ENCODE measurements around the gene ABCF3. TPM values are rescaled to one million over a fixed set of nuclear protein-coding genes. Genes with fewer than 3 reads are reported as not detected.

Gene ABCF3
- total and polyA plus RNA-seq, 7 donors: 44.1 to 108 (median 79.3) TPM

- Histone ChIP-seq H3K9me3 (no peaks in the 10 kb centered on the region), H3K4me1 (no peaks in the 10 kb centered on the region), H3K27ac (no peak overlapping the region), H3K27me3 (ENCODE audit: insufficient read depth in 3 of 3, low read length in 2 of 3) (peaks cover 0 to 27% (median 16%) of the 10 kb centered on the region in 3 donors), H3K4me3 (no peak overlapping the region), H3K36me3 (ENCODE audit: insufficient read depth in 1 of 2, low read depth in 1 of 2) (no peaks in the 10 kb centered on the region)
- intact Hi-C loops (cut with DNase I): no loop called here
- DNase-seq (no peak), ATAC-seq (no peak)
- TF ChIP-seq CTCF (IDR thresholded peaks at IDR 0.05): no peak
- 65 to 77% (median 68%) methylated on average over 4 of the region's 4 CpGs for WGBS, 3 donors
Measured at GRCh38 chr3:184235381-184236032, 49.5 kb downstream of the ABCF3 start.

- no peak overlapping the region for H3K27ac ChIP-seq
- ATAC-seq (no peak), DNase-seq (no peak)
- TF ChIP-seq CTCF (IDR thresholded peaks at IDR 0.05): no peak
- intact Hi-C loops (cut with DNase I): no loop called here
- H3K36me3 ChIP-seq (ENCODE audit: insufficient read depth in 1 of 2, low read depth in 1 of 2): no peaks in the 10 kb centered on the region
- WGBS, 3 donors: 45 to 53% (median 52%) methylated on average over 14 of the region's 14 CpGs
- H3K9me3 ChIP-seq: no peaks in the 10 kb centered on the region
- H3K4me1 ChIP-seq: no peaks in the 10 kb centered on the region
- peaks cover 0 to 22% (median 11%) of the 10 kb centered on the region in 3 donors for H3K27me3 ChIP-seq (ENCODE audit: insufficient read depth in 3 of 3, low read length in 2 of 3)
- no peak overlapping the region for H3K4me3 ChIP-seq
Measured at GRCh38 chr3:184236033-184236410, 50.0 kb downstream of the ABCF3 start.

- ATAC-seq (no peak), DNase-seq (no peak)
- Histone ChIP-seq H3K27ac (no peak overlapping the region), H3K36me3 (ENCODE audit: insufficient read depth in 1 of 2, low read depth in 1 of 2) (no peaks in the 10 kb centered on the region), H3K9me3 (no peaks in the 10 kb centered on the region), H3K27me3 (ENCODE audit: insufficient read depth in 3 of 3, low read length in 2 of 3) (peaks cover 0 to 16% (median 8%) of the 10 kb centered on the region in 3 donors), H3K4me1 (no peaks in the 10 kb centered on the region), H3K4me3 (no peak overlapping the region)
- intact Hi-C loops (cut with DNase I): no loop called here
- 70 to 89% (median 75%) methylated on average over 3 of the region's 3 CpGs for WGBS, 3 donors
- no peak for TF ChIP-seq CTCF (IDR thresholded peaks at IDR 0.05)
Measured at GRCh38 chr3:184236636-184237035, 50.6 kb downstream of the ABCF3 start.

- intact Hi-C loops (cut with DNase I): no loop called here
- 58 to 81% (median 69%) methylated on average over 5 to 7 of the region's 7 CpGs for WGBS, 3 donors
- TF ChIP-seq CTCF (IDR thresholded peaks at IDR 0.05): no peak
- ATAC-seq (no peak), DNase-seq (no peak)
- H3K27me3 ChIP-seq (ENCODE audit: insufficient read depth in 3 of 3, low read length in 2 of 3): peaks cover 0 to 10% (median 8%) of the 10 kb centered on the region in 3 donors
- no peaks in the 10 kb centered on the region for H3K9me3 ChIP-seq
- peaks cover 1 to 4% of the 10 kb centered on the region in 2 donors for H3K36me3 ChIP-seq (ENCODE audit: insufficient read depth in 1 of 2, low read depth in 1 of 2)
- no peak overlapping the region for H3K27ac ChIP-seq
- H3K4me1 ChIP-seq: no peaks in the 10 kb centered on the region
- no peak overlapping the region for H3K4me3 ChIP-seq
Measured at GRCh38 chr3:184237211-184237610, 51.2 kb downstream of the ABCF3 start.

- DNase-seq (no peak), ATAC-seq (no peak)
- H3K27me3 ChIP-seq (ENCODE audit: insufficient read depth in 3 of 3, low read length in 2 of 3): peaks cover 0 to 8% (median 3%) of the 10 kb centered on the region in 3 donors
- intact Hi-C loops (cut with DNase I): no loop called here
- H3K4me1 ChIP-seq: no peaks in the 10 kb centered on the region
- peaks cover 4 to 10% of the 10 kb centered on the region in 2 donors for H3K36me3 ChIP-seq (ENCODE audit: insufficient read depth in 1 of 2, low read depth in 1 of 2)
- no peak overlapping the region for H3K27ac ChIP-seq
- H3K4me3 ChIP-seq: no peak overlapping the region
- no peaks in the 10 kb centered on the region for H3K9me3 ChIP-seq
- no peak for TF ChIP-seq CTCF (IDR thresholded peaks at IDR 0.05)
- 19 to 27% (median 25%) methylated on average over 1 of the region's 1 CpG for WGBS, 3 donors
Measured at GRCh38 chr3:184237807-184238206, 51.8 kb downstream of the ABCF3 start.

All from psoas muscle (tissue), 8 donors.